Kidney glomerular epithelial cell (primary cell): ENCODE results near the gene HPRT1.

Experiments
- DNase-seq: peaks from one replicate; lab custom pipeline; 2025; lab: John Stamatoyannopoulos, UW

The HPRT1 gene

GRCh38 chrX:134544135-134544512, 84.2 kb downstream of the HPRT1 start:
- DNase-seq, result no peak

DNA sequence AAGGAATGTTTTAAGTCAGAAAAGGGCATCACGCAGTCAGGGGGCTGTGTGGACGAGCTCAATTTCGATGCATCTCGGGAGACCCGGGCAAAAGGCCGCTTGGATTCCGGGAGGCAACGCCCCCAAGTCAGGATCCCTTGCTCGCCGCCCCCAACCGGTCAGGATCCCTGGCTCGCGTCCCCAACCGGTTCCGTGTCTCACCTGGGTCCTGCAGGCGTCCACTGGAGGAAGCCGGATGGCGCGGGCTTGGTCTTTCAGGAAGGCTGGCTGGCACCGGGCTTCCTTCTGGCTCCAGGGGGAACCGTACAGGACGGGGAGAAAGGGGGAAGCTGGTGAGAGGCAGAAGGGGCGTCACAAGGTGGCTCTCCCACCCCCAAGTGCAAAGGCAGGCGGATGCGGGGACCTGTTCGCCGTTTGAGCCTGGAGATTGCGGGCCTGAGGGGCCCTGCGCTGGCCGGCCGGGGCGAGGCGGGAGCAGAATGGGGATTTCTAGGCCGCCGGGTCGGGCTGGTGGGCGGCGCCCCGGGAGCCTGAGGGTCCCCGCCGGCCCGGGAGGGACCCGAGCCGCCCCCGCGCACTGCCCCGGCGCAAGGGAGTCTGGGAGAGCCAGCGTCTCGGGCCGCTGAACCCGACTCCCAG, 84.7 kb downstream of the HPRT1 start:
- no peak for DNase-seq

- DNase-seq, result no peak
These were observed 85.5 kb downstream of the HPRT1 start for GRCh38 chrX:134545510-134545909.

DNA sequence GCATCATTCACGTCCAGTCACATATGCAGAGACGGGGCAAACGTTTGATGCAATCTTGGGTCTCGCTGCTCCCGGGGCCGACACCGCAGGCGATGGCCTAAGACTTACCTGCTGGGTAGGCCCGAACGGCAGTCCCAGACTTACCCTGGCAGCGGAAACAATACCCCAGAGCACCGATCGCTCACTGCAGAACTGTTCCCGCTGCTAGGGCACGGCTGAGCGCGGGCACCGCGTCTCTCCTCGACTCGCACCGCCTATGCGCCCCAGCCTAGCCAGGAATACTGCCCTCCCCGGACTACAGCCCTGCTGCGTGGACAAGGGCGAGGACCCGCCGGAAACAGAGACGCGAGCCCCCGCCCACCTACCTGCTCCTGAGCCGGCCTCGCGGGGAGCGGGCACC, 86.2 kb downstream of the HPRT1 start:
- DNase-seq, result no peak

GRCh38 chrX:134547047-134547679, 87.2 kb downstream of the HPRT1 start:
- peak; percentile 25 for DNase-seq

GRCh38 chrX:134548257-134549201, 88.6 kb downstream of the HPRT1 start:
- DNase-seq, result no peak
